GM12892 (cell line): Measurements from ENCODE around the gene ADAM11.

Experiments used
- DNase-seq: peaks from one replicate; pipeline ENCODE4 v3.0.0; 2011; ENCODE audit not compliant: insufficient read length
- FAIRE-seq: peaks from 2 replicates; lab custom pipeline; 2011; peaks lifted over from hg19 to GRCh38; lab: Jason Lieb, UNC
- POLR2A ChIP-seq: IDR thresholded peaks from 2 replicates; pipeline ENCODE4 v1.6.1; 2011; ENCODE audit warnings: low read depth, low read length, control low read depth
- POLR2AphosphoS5 ChIP-seq: IDR thresholded peaks from 2 replicates; pipeline ENCODE4 v1.6.1; 2011; ENCODE audit warnings: low read depth, low read length, control low read depth
- TAF1 ChIP-seq: IDR thresholded peaks from 2 replicates; pipeline ENCODE4 v1.6.1; 2011; ENCODE audit warnings: low read depth, mild to moderate bottlenecking, control low read depth, low read length, borderline replicate concordance

ADAM11 gene

GRCh38 chr17:44830359-44831288 is 71.8 kb downstream of the ADAM11 start:
- FAIRE-seq (no peak), DNase-seq (no peak)
- TF ChIP-seq TAF1 = no peak
- no peak for TF ChIP-seq POLR2A
- TF ChIP-seq POLR2AphosphoS5 = no peak

- FAIRE-seq (no peak), DNase-seq (no peak)
- TF ChIP-seq POLR2AphosphoS5 (no peak), POLR2A (no peak), TAF1 (no peak)
Observed at GRCh38 chr17:44831371-44831770, 72.6 kb downstream of the ADAM11 start.
